Thoracic aorta (tissue), 2 donors: ENCODE measurements around the gene TMEM52B. TPM values are rescaled to one million over a fixed set of nuclear protein-coding genes. Genes with fewer than 3 reads are reported as not detected.

Experiments
- ATAC-seq: fragments of 150-250 bp; one replicate; pipeline ENCODE4 v1.8.0; 2017; ENCODE audit warnings: low read depth; ENCODE audit not compliant: insufficient number of reproducible peaks, low FRiP score
- DNase-seq: peaks from one replicate; pipeline ENCODE4 v3.0.0-alpha.2; 2020; ENCODE audit warnings: low spot score
- H3K27ac ChIP-seq, 2 donors: fragments of 200-600 bp; sonication (generic); 1 replicate in 1 of 2; 2 replicates in 1 of 2; pipeline ENCODE4 v1.5.1; 2016; ENCODE audit warnings: mild to moderate bottlenecking in 2 of 2, moderate library complexity in 2 of 2
- H3K27me3 ChIP-seq: fragments of 200-600 bp; sonication (generic); replicated peaks from 2 replicates; pipeline ENCODE4 v1.6.0; 2016; ENCODE audit warnings: mild to moderate bottlenecking; ENCODE audit not compliant: insufficient read depth
- H3K36me3 ChIP-seq: fragments of 200-600 bp; sonication (generic); one replicate; pipeline ENCODE4 v1.5.1; 2016
- H3K4me1 ChIP-seq, 2 donors: fragments of 200-600 bp; sonication (generic); 1 replicate in 1 of 2; 2 replicates in 1 of 2; pipeline versions ENCODE4 v1.5.1 to v1.6.0; 2016; ENCODE audit warnings: low read depth in 2 of 2, mild to moderate bottlenecking in 1 of 2; ENCODE audit not compliant: control insufficient read depth in 1 of 2
- H3K4me3 ChIP-seq: fragments of 200-600 bp; sonication (generic); 2 replicates; pipeline ENCODE4 v1.5.1; 2016; ENCODE audit warnings: mild to moderate bottlenecking
- H3K9me3 ChIP-seq: fragments of 200-600 bp; sonication (generic); 2 replicates; pipeline ENCODE4 v1.5.1; 2016
- CTCF ChIP-seq: fragments of 200-600 bp; sonication (generic); IDR thresholded peaks from one replicate; pipeline ENCODE4 v1.5.1; 2019; ENCODE audit warnings: antibody characterized with exemption
- total RNA-seq, 2 donors: library from RNA; depleted of rRNA; stranded (reverse); fragments of >200 nt; gene quantifications; one replicate each; pipeline versions ENCODE4 v1.1.0 to v1.2.3, GENCODE V29; 2016

Gene TMEM52B
- total RNA-seq, 2 donors from 2014 or later = 2.8 TPM; not detected in 1

GRCh38 chr12:10160617-10161385 is 18.0 kb upstream of the TMEM52B start:
- Histone ChIP-seq H3K36me3 (no peaks in the 10 kb centered on the region), H3K27ac (no peak overlapping the region), H3K9me3 (no peaks in the 10 kb centered on the region), H3K4me3 (no peak overlapping the region), H3K4me1 (no peaks in the 10 kb centered on the region), H3K27me3 (no peaks in the 10 kb centered on the region)
- no peak for ATAC-seq
- no peak for TF ChIP-seq CTCF
- no peak for DNase-seq

GRCh38 chr12:10163084-10163483 is 15.7 kb upstream of the TMEM52B start:
- H3K36me3 ChIP-seq = no peaks in the 10 kb centered on the region
- H3K27me3 ChIP-seq = no peaks in the 10 kb centered on the region
- no peak for TF ChIP-seq CTCF
- H3K27ac ChIP-seq = no peak overlapping the region
- H3K9me3 ChIP-seq = no peaks in the 10 kb centered on the region
- H3K4me1 ChIP-seq = no peaks in the 10 kb centered on the region
- DNase-seq (no peak), ATAC-seq (no peak)
- H3K4me3 ChIP-seq = no peak overlapping the region

GRCh38 chr12:10165421-10165820 is 13.4 kb upstream of the TMEM52B start:
- Histone ChIP-seq H3K4me3 (no peak overlapping the region), H3K36me3 (no peaks in the 10 kb centered on the region), H3K27ac (no peak overlapping the region), H3K27me3 (no peaks in the 10 kb centered on the region), H3K9me3 (no peaks in the 10 kb centered on the region), H3K4me1 (no peaks in the 10 kb centered on the region)
- ATAC-seq (no peak), DNase-seq (no peak)
- TF ChIP-seq CTCF = no peak

- Histone ChIP-seq H3K36me3 (no peaks in the 10 kb centered on the region), H3K9me3 (no peaks in the 10 kb centered on the region), H3K27ac (no peak overlapping the region), H3K4me3 (no peak overlapping the region), H3K4me1 (no peaks in the 10 kb centered on the region), H3K27me3 (no peaks in the 10 kb centered on the region)
- DNase-seq (no peak), ATAC-seq (peak; percentile 48)
- TF ChIP-seq CTCF = no peak
Measured at GRCh38 chr12:10167599-10167998, 11.2 kb upstream of the TMEM52B start.

- Histone ChIP-seq H3K4me1 (no peaks in the 10 kb centered on the region), H3K36me3 (no peaks in the 10 kb centered on the region), H3K27me3 (no peaks in the 10 kb centered on the region), H3K27ac (no peak overlapping the region), H3K9me3 (no peaks in the 10 kb centered on the region), H3K4me3 (no peak overlapping the region)
- ATAC-seq (no peak), DNase-seq (no peak)
- TF ChIP-seq CTCF = no peak
Measured at GRCh38 chr12:10169104-10169503, 9.7 kb upstream of the TMEM52B start.
